ENCODE results near the gene LETM1. TPM values are rescaled to one million over a fixed set of nuclear protein-coding genes. Genes with fewer than 3 reads are reported as not detected.

Gene LETM1
- total RNA-seq, 3 donors from 2014 or later: 31.0 to 42.9 (median 32.5) TPM

GRCh38 chr4:1777822-1778641 is 77.9 kb downstream of the LETM1 start:
- Histone ChIP-seq H3K9me3 (no peaks in the 10 kb centered on the region), H3K4me1 (no peaks in the 10 kb centered on the region), H3K27ac (no peak overlapping the region), H3K36me3 (no peaks in the 10 kb centered on the region), H3K4me3 (no peak overlapping the region), H3K27me3 (no peaks in the 10 kb centered on the region)
- DNase-seq (ENCODE audit: low spot score in 2 of 2): no peak
- TF ChIP-seq CTCF (IDR thresholded peaks at IDR 0.05) (no peak), POLR2AphosphoS5 (IDR thresholded peaks at IDR 0.05) (no peak), POLR2A (IDR thresholded peaks at IDR 0.05) (no peak)
- intact Hi-C loops (cut with DNase I; ENCODE audit: low total_unique reads): no loop called here

DNA sequence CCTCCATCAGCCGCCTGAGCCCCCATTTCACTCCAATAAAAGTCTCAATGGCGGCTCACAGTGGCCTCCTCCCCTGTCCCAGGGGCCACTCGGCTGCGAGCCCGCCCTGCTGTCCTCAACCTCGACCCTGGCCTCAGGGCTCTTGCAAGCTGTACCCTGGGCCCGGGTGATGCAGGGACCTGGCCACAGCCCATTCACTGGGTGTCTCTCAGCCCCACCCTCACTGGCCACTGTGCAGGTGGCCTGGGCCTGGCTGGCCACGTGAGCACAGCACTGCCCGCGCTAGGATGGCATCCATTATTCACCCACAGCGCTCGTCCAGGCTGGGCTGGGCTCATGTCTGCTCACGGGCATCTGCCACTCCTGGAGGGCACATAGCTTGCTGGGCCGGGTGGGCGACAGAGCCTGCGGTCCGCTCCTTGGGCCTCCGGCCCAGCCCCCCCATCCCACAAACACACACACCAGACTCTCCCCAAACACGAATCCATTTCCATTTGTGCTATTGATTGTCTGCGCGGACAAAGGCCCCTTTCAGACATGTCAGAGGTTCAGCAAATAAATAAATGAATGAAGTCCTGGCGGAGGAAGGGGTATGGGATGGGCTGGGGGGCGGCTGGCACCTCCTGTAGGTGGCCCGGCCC is 79.3 kb downstream of the LETM1 start:
- no peaks in the 10 kb centered on the region for H3K27me3 ChIP-seq
- H3K27ac ChIP-seq: no peak overlapping the region
- intact Hi-C loops (cut with DNase I; ENCODE audit: low total_unique reads): no loop called here
- no peaks in the 10 kb centered on the region for H3K9me3 ChIP-seq
- H3K4me3 ChIP-seq: no peak overlapping the region
- no peaks in the 10 kb centered on the region for H3K4me1 ChIP-seq
- H3K36me3 ChIP-seq: no peaks in the 10 kb centered on the region
- TF ChIP-seq POLR2AphosphoS5 (IDR thresholded peaks at IDR 0.05) (no peak), POLR2A (IDR thresholded peaks at IDR 0.05) (no peak), CTCF (IDR thresholded peaks at IDR 0.05) (no peak)
- no peak for DNase-seq (ENCODE audit: low spot score in 2 of 2)

DNA sequence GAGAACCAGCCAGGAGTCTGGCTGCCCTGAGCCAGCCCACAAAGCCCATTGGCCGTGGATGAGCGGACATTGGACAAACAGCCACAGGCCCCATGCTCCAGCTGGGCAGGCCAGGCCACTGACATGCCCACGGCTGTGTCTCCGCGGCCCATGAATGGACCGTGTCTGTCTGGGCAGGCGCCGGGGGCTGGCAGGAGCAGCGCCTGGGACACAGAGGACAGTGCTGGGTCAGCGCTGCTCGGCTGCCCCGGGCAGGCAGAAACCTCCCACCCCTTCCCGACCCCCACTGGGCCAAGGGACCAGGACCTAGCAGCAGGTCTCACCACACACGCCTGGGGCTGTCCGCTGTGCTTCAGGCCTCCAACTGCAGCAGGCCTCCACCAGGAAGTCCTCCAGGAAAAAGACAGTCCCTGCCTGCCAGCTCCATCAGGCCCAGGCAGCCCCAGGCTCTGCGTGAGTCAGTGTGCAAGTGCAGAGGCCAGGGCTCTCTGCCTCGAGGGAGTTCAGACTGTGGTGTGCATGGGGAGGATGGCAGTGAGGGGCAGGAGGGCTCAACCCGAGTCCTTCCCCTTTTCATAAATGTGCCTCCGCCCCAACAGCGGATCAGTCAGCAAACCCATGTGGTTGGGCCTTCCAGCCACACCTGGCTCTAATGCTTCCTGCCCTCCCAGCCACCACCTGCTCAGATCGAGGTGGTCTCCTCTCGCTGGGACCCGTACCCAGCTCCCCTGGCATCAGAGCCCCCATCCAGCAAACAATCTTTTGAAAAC is 80.0 kb downstream of the LETM1 start:
- Histone ChIP-seq H3K36me3 (no peaks in the 10 kb centered on the region), H3K27ac (no peak overlapping the region), H3K9me3 (no peaks in the 10 kb centered on the region), H3K4me1 (no peaks in the 10 kb centered on the region), H3K4me3 (no peak overlapping the region), H3K27me3 (no peaks in the 10 kb centered on the region)
- DNase-seq (ENCODE audit: low spot score in 2 of 2): no peak
- intact Hi-C loops (cut with DNase I; ENCODE audit: low total_unique reads): no loop called here
- TF ChIP-seq CTCF (IDR thresholded peaks at IDR 0.05) (no peak), POLR2A (IDR thresholded peaks at IDR 0.05) (no peak), POLR2AphosphoS5 (IDR thresholded peaks at IDR 0.05) (no peak)

- H3K27me3 ChIP-seq: no peaks in the 10 kb centered on the region
- no peak overlapping the region for H3K4me3 ChIP-seq
- no peaks in the 10 kb centered on the region for H3K4me1 ChIP-seq
- no peaks in the 10 kb centered on the region for H3K36me3 ChIP-seq
- no peak for DNase-seq (ENCODE audit: low spot score in 2 of 2)
- no peak overlapping the region for H3K27ac ChIP-seq
- H3K9me3 ChIP-seq: no peaks in the 10 kb centered on the region
- intact Hi-C loops (cut with DNase I; ENCODE audit: low total_unique reads): no loop called here
- TF ChIP-seq CTCF (IDR thresholded peaks at IDR 0.05) (no peak), POLR2A (IDR thresholded peaks at IDR 0.05) (no peak), POLR2AphosphoS5 (IDR thresholded peaks at IDR 0.05) (no peak)
These were observed 82.2 kb downstream of the LETM1 start for GRCh38 chr4:1773754-1774153.
